Neural cell (in vitro differentiated cells): ENCODE data around the gene RADIL. TPM values are rescaled to one million over a fixed set of nuclear protein-coding genes. Genes with fewer than 3 reads are reported as not detected.

Experiments used
- H2AFZ ChIP-seq: fragments of 200-600, 300-800 bp; sonication (generic), shearing (Covaris generic); 2 replicates; pipeline ENCODE4 v1.6.0; 2014; ENCODE audit warnings: low read depth, mild to moderate bottlenecking, antibody characterized with exemption, low read length, moderate library complexity
- H3F3A ChIP-seq: fragments of 200-600 bp; shearing (Covaris generic); 2 replicates; pipeline ENCODE4 v1.6.1; 2016; ENCODE audit warnings: mild to moderate bottlenecking, moderate library complexity, mixed read lengths, antibody characterized with exemption, low read length; ENCODE audit not compliant: insufficient read depth, poor library complexity, severe bottlenecking
- H3K27ac ChIP-seq: fragments of 200-600, 300-800 bp; sonication (generic), shearing (Covaris generic); 2 replicates; pipeline ENCODE4 v1.5.1; 2014; ENCODE audit warnings: mild to moderate bottlenecking, low read length, moderate library complexity
- H3K27me3 ChIP-seq: fragments of 300-800, 200-600 bp; sonication (generic), shearing (Covaris generic); 2 replicates; pipeline ENCODE4 v1.6.0; 2014; ENCODE audit warnings: mild to moderate bottlenecking, low read depth, low read length, moderate library complexity; ENCODE audit not compliant: insufficient read depth
- H3K36me3 ChIP-seq: fragments of 300-800, 200-600 bp; sonication (generic), shearing (Covaris generic); 2 replicates; pipeline ENCODE4 v1.5.1; 2014; ENCODE audit warnings: mild to moderate bottlenecking, antibody characterized with exemption, low read length, moderate library complexity; ENCODE audit not compliant: insufficient read depth
- H3K4me2 ChIP-seq: fragments of 300-800, 200-600 bp; sonication (generic), shearing (Covaris generic); 2 replicates; pipeline ENCODE4 v1.6.0; 2014; ENCODE audit warnings: mild to moderate bottlenecking, low read length
- H3K4me3 ChIP-seq: fragments of 300-800, 200-600 bp; sonication (generic), shearing (Covaris generic); 2 replicates; pipeline ENCODE4 v1.5.1; 2014; ENCODE audit warnings: mild to moderate bottlenecking, low read length, moderate library complexity
- H3K79me2 ChIP-seq: fragments of 200-600 bp; shearing (Covaris generic); replicated peaks from 2 replicates; pipeline ENCODE4 v1.6.0; 2014; ENCODE audit warnings: mild to moderate bottlenecking, low read length, moderate library complexity; ENCODE audit not compliant: insufficient read depth
- H3K9ac ChIP-seq: fragments of 300-800, 200-600 bp; sonication (generic), shearing (Covaris generic); 2 replicates; pipeline ENCODE4 v1.6.1; 2016; ENCODE audit warnings: mild to moderate bottlenecking, low read length, mixed read lengths
- H3K9me2 ChIP-seq: fragments of 200-600 bp; shearing (Covaris generic); 2 replicates; pipeline ENCODE4 v1.6.1; 2016; ENCODE audit warnings: mild to moderate bottlenecking, low read length, mixed read lengths; ENCODE audit not compliant: insufficient read depth
- H3K9me3 ChIP-seq: fragments of 200-600, 300-800 bp; sonication (generic), shearing (Covaris generic); 2 replicates; pipeline ENCODE4 v1.6.1; 2016; ENCODE audit warnings: mild to moderate bottlenecking, mixed run types, low read length, moderate library complexity, mixed read lengths
- H4K20me1 ChIP-seq: fragments of 200-600 bp; shearing (Covaris generic); 2 replicates; pipeline ENCODE4 v1.6.1; 2016; ENCODE audit warnings: mild to moderate bottlenecking, mixed run types; ENCODE audit not compliant: insufficient read depth
- EP300 ChIP-seq: fragments of 450-650 bp; conservative IDR thresholded peaks from 2 replicates; pipeline ENCODE4 v1.6.1; 2014; ENCODE audit warnings: antibody characterized with exemption, mild to moderate bottlenecking, moderate library complexity; ENCODE audit not compliant: poor library complexity, severe bottlenecking
- EZH2 ChIP-seq: fragments of 200-600, 300-800 bp; shearing (Covaris generic), sonication (generic); IDR thresholded peaks from 2 replicates; pipeline ENCODE4 v1.6.1; 2014; ENCODE audit warnings: antibody characterized with exemption, low read length, borderline replicate concordance, mild to moderate bottlenecking; ENCODE audit not compliant: insufficient read depth, poor library complexity, severe bottlenecking
- MXI1 ChIP-seq: fragments of 450-650 bp; conservative IDR thresholded peaks from 2 replicates; pipeline ENCODE4 v1.6.1; 2014; ENCODE audit warnings: antibody characterized with exemption, mild to moderate bottlenecking; ENCODE audit not compliant: poor library complexity, severe bottlenecking
- POLR2AphosphoS5 ChIP-seq: IDR thresholded peaks from 2 replicates; pipeline ENCODE4 v1.6.1; 2012
- RAD21 ChIP-seq: fragments of 450-650 bp; conservative IDR thresholded peaks from 2 replicates; pipeline ENCODE4 v1.6.1; 2014; ENCODE audit warnings: antibody characterized with exemption, mild to moderate bottlenecking, moderate library complexity
- SMC3 ChIP-seq: fragments of 450-650 bp; conservative IDR thresholded peaks from 2 replicates; pipeline ENCODE4 v1.6.1; 2014; ENCODE audit warnings: antibody characterized with exemption, mild to moderate bottlenecking, moderate library complexity; ENCODE audit not compliant: poor library complexity
- TAF1 ChIP-seq: IDR thresholded peaks from 2 replicates; pipeline ENCODE4 v1.6.1; 2012; ENCODE audit warnings: low read depth
- polyA plus RNA-seq: library from polyadenylated mRNA; depleted of rRNA; stranded (reverse); fragments of >200 nt; gene quantifications from 2 replicates; pipeline ENCODE4 v1.2.3, GENCODE V29; 2014
- TF ChIP-seq, protein P1 (sequence below): IDR thresholded peaks from 2 replicates; pipeline ENCODE4 v1.6.1; 2012; ENCODE audit warnings: borderline replicate concordance
- TF ChIP-seq, protein P2 (sequence below): fragments of 450-650 bp; IDR thresholded peaks from 2 replicates; pipeline ENCODE4 v1.5.1; 2014; ENCODE audit warnings: antibody characterized with exemption, mild to moderate bottlenecking, moderate library complexity; ENCODE audit not compliant: poor library complexity, severe bottlenecking

The RADIL gene
- polyA plus RNA-seq, 1 donor from 2014 or later = 4.1 TPM

DNA sequence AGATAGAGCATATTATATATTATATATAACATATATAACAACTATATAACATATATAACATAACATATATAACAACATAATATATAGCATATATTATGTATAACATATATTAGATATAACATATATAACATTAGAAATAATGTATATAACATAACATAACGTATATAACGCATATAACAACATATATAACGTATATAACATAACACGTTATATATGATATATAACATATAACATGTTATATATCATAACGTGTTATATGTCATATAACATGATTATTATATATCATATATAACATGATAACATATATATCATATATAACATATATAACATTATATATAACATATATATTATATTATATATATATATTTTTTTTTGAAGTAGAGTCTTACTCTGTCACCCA, 104.4 kb downstream of the RADIL start:
- no peak overlapping the region for H2AFZ ChIP-seq
- no peak overlapping the region for H3K9ac ChIP-seq
- H3K79me2 ChIP-seq = peaks cover 21% of the 10 kb centered on the region

DNA sequence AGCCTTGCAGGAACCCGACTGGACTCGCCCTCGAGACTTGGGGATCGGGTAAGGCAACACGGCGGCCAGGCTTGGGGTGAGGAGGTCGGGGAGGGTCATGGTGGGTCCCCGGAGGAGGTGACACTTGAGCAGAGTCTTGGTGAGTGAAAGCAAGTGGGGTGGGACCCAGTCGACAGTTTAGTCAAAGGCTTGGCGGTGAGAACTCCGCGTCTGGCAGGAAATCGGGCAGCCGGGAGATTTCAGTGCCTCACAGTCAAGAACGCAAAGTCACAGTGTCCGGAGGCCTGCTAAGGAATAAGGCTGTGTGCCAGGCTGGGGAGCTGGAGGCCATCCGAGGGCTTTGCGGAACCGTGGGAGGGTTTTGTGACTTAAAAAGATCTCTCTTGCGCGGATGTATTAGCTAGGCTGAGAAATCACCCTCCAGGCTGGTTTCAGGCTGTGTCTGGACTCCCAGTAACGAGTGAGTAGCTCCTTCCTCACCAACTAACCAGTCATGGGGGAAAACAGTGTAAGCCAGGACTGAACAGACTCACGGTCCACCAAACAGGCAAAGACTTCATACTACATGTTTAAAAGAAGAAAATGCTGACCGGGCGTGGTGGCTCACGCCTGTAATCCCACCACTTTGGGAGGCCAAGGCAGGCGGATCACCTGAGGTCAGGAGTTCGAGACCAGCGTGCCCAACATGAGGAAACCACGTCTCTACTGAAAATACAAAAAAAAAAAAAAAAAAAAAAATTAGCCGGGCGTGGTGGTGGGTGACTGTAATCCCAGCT, 107.5 kb downstream of the RADIL start:
- H3K27me3 ChIP-seq = no peaks in the 10 kb centered on the region
- peak overlapping the region; percentile 47 for H3K27ac ChIP-seq
- peaks cover 21% of the 10 kb centered on the region for H3K79me2 ChIP-seq
- H3K36me3 ChIP-seq = no peaks in the 10 kb centered on the region
- no peaks in the 10 kb centered on the region for H3F3A ChIP-seq
- peak overlapping the region; percentile 69 for H3K4me2 ChIP-seq
- peak overlapping the region; percentile 57 for H2AFZ ChIP-seq
- TF ChIP-seq EZH2 (no peak), SMC3 (no peak), POLR2AphosphoS5 (no peak), MXI1 (no peak), EP300 (no peak), RAD21 (no peak), TAF1 (no peak)
- TF ChIP-seq, protein P1, sequence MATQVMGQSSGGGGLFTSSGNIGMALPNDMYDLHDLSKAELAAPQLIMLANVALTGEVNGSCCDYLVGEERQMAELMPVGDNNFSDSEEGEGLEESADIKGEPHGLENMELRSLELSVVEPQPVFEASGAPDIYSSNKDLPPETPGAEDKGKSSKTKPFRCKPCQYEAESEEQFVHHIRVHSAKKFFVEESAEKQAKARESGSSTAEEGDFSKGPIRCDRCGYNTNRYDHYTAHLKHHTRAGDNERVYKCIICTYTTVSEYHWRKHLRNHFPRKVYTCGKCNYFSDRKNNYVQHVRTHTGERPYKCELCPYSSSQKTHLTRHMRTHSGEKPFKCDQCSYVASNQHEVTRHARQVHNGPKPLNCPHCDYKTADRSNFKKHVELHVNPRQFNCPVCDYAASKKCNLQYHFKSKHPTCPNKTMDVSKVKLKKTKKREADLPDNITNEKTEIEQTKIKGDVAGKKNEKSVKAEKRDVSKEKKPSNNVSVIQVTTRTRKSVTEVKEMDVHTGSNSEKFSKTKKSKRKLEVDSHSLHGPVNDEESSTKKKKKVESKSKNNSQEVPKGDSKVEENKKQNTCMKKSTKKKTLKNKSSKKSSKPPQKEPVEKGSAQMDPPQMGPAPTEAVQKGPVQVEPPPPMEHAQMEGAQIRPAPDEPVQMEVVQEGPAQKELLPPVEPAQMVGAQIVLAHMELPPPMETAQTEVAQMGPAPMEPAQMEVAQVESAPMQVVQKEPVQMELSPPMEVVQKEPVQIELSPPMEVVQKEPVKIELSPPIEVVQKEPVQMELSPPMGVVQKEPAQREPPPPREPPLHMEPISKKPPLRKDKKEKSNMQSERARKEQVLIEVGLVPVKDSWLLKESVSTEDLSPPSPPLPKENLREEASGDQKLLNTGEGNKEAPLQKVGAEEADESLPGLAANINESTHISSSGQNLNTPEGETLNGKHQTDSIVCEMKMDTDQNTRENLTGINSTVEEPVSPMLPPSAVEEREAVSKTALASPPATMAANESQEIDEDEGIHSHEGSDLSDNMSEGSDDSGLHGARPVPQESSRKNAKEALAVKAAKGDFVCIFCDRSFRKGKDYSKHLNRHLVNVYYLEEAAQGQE = no peak
- TF ChIP-seq, protein P2, sequence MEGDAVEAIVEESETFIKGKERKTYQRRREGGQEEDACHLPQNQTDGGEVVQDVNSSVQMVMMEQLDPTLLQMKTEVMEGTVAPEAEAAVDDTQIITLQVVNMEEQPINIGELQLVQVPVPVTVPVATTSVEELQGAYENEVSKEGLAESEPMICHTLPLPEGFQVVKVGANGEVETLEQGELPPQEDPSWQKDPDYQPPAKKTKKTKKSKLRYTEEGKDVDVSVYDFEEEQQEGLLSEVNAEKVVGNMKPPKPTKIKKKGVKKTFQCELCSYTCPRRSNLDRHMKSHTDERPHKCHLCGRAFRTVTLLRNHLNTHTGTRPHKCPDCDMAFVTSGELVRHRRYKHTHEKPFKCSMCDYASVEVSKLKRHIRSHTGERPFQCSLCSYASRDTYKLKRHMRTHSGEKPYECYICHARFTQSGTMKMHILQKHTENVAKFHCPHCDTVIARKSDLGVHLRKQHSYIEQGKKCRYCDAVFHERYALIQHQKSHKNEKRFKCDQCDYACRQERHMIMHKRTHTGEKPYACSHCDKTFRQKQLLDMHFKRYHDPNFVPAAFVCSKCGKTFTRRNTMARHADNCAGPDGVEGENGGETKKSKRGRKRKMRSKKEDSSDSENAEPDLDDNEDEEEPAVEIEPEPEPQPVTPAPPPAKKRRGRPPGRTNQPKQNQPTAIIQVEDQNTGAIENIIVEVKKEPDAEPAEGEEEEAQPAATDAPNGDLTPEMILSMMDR = no peak
- H4K20me1 ChIP-seq = no peaks in the 10 kb centered on the region
- peak overlapping the region; percentile 78 for H3K9ac ChIP-seq
- no peaks in the 10 kb centered on the region for H3K9me3 ChIP-seq
- H3K9me2 ChIP-seq = no peaks in the 10 kb centered on the region
- H3K4me3 ChIP-seq = peak overlapping the region; percentile 99

More for the DNA sequence above, 104.4 kb downstream of the RADIL start:
- Histone ChIP-seq H4K20me1 (no peaks in the 10 kb centered on the region), H3K9me3 (no peaks in the 10 kb centered on the region), H3K27ac (no peak overlapping the region), H3K4me2 (no peak overlapping the region), H3K36me3 (no peaks in the 10 kb centered on the region), H3K4me3 (no peak overlapping the region), H3K27me3 (no peaks in the 10 kb centered on the region), H3K9me2 (no peaks in the 10 kb centered on the region), H3F3A (no peaks in the 10 kb centered on the region)
- no peak for TF ChIP-seq EP300
- no peak for TF ChIP-seq RAD21
- TF ChIP-seq, protein P1 = no peak
- TF ChIP-seq TAF1 = no peak
- no peak for TF ChIP-seq EZH2
- TF ChIP-seq MXI1 = no peak
- TF ChIP-seq POLR2AphosphoS5 = no peak
- no peak for TF ChIP-seq SMC3
- TF ChIP-seq, protein P2 = no peak
